Thyroid gland (tissue), 4 donors: ENCODE results near the gene MUC3A. TPM values are rescaled to one million over a fixed set of nuclear protein-coding genes. Genes with fewer than 3 reads are reported as not detected.
"Not testable (repeated sequence)": the region's sequence is repeated elsewhere in the genome, so short reads cannot be mapped to it uniquely, and the experiment has no call there.

Experiments
- DNase-seq, 2 donors: peaks; one replicate each; pipeline ENCODE4 v3.0.0-alpha.2; 2019
- H3K27ac ChIP-seq, 3 donors: fragments of 200-600 bp; sonication (generic); 1 replicate in 2 of 3; 2 replicates in 1 of 3; pipeline ENCODE4 v1.5.1; 2016 to 2019; ENCODE audit warnings: mild to moderate bottlenecking in 1 of 3, moderate library complexity in 1 of 3
- H3K27me3 ChIP-seq: fragments of 200-600 bp; sonication (generic); one replicate; pipeline ENCODE4 v1.5.1; 2019
- H3K36me3 ChIP-seq, 2 donors: fragments of 200-600 bp; sonication (generic); one replicate each; pipeline ENCODE4 v1.5.1; 2016 to 2019
- H3K4me1 ChIP-seq, 2 donors: fragments of 200-600 bp; sonication (generic); one replicate each; pipeline ENCODE4 v1.5.1; 2017 to 2019
- H3K4me3 ChIP-seq, 3 donors: fragments of 200-600 bp; sonication (generic); replicated peaks in 1 of 3; 1 replicate in 2 of 3; 2 replicates in 1 of 3; pipeline ENCODE4 v1.5.1; 2016; ENCODE audit warnings: mild to moderate bottlenecking in 1 of 3
- H3K9me3 ChIP-seq: fragments of 200-600 bp; sonication (generic); one replicate; pipeline ENCODE4 v1.5.1; 2017
- CTCF ChIP-seq, 6 experiments: fragments of 200-600 bp in 3 of 6; fragments of 450-650 bp in 3 of 6; sonication (generic) in 3 of 6; IDR thresholded peaks; one replicate each; pipeline ENCODE4 v1.5.1; 2016 to 2019; ENCODE audit warnings: antibody characterized with exemption in 6 of 6, mild to moderate bottlenecking in 2 of 6, inconsistent platforms in 1 of 6, moderate library complexity in 1 of 6
- POLR2A ChIP-seq, 2 donors: fragments of 450-650 bp; IDR thresholded peaks; one replicate each; pipeline ENCODE4 v1.6.1; 2017; ENCODE audit warnings: antibody characterized with exemption in 2 of 2, mild to moderate bottlenecking in 2 of 2, moderate library complexity in 1 of 2
- WGBS, 2 donors: methylation state at CpG; one replicate each; pipeline ENCODE4 v1.1.5; 2017; 5-methylcytosine and 5-hydroxymethylcytosine counted together
- intact Hi-C: fragments of 100-400 bp; cut with DNase I; formaldehyde crosslinking; loops from one replicate; pipeline ENCODE4 v1.15.1; 2023
- total RNA-seq, 4 donors: library from RNA; depleted of rRNA; stranded (reverse); fragments of >200 nt; gene quantifications; one replicate each; pipeline ENCODE4 v1.2.3, GENCODE V29; 2016

The MUC3A gene
- total RNA-seq, 4 donors from 2014 or later = under 0.01 to 0.29 (median 0.22) TPM

GRCh38 chr7:100929808-100930174 lies 19.5 kb upstream of the MUC3A start:
- Histone ChIP-seq H3K4me3 (no peak overlapping the region), H3K36me3 (no peaks in the 10 kb centered on the region), H3K27me3 (no peaks in the 10 kb centered on the region), H3K27ac (no peak overlapping the region), H3K9me3 (no peaks in the 10 kb centered on the region), H3K4me1 (no peaks in the 10 kb centered on the region)
- 85 to 100% methylated on average over 1 of the region's 1 CpG for WGBS, 2 donors
- intact Hi-C loops = no loop called here
- no peak for DNase-seq
- TF ChIP-seq POLR2A (IDR thresholded peaks at IDR 0.05) = no peak

GRCh38 chr7:100933734-100934133 lies 15.6 kb upstream of the MUC3A start:
- Histone ChIP-seq H3K4me1 (no peaks in the 10 kb centered on the region), H3K27me3 (no peaks in the 10 kb centered on the region), H3K9me3 (no peaks in the 10 kb centered on the region), H3K36me3 (no peaks in the 10 kb centered on the region), H3K27ac (no peak overlapping the region), H3K4me3 (no peak overlapping the region)
- TF ChIP-seq CTCF (IDR thresholded peaks at IDR 0.05) (no peak), POLR2A (IDR thresholded peaks at IDR 0.05) (no peak)
- intact Hi-C loops = no loop called here
- 53 to 72% methylated on average over 4 of the region's 4 CpGs for WGBS, 2 donors
- no peak for DNase-seq

GRCh38 chr7:100935381-100935780 lies 14.0 kb upstream of the MUC3A start:
- H3K36me3 ChIP-seq, H3K27ac ChIP-seq, intact Hi-C loops, H3K4me3 ChIP-seq, DNase-seq, H3K9me3 ChIP-seq, H3K27me3 ChIP-seq, H3K4me1 ChIP-seq: not testable (repeated sequence)
- 79 to 85% methylated on average over 2 of the region's 2 CpGs for WGBS, 2 donors

GRCh38 chr7:100936167-100936566 lies 13.2 kb upstream of the MUC3A start:
- H3K27ac ChIP-seq, intact Hi-C loops, H3K4me3 ChIP-seq, H3K36me3 ChIP-seq, H3K9me3 ChIP-seq, H3K4me1 ChIP-seq, H3K27me3 ChIP-seq, DNase-seq: not testable (repeated sequence)
- 85 to 93% methylated on average over 7 of the region's 7 CpGs for WGBS, 2 donors

GRCh38 chr7:100942045-100942774 lies 7.1 kb upstream of the MUC3A start:
- 77 to 80% methylated on average over 9 of the region's 9 CpGs for WGBS, 2 donors
- DNase-seq = no peak
- Histone ChIP-seq H3K4me3 (no peak overlapping the region), H3K27ac (no peak overlapping the region), H3K36me3 (no peaks in the 10 kb centered on the region), H3K4me1 (no peaks in the 10 kb centered on the region), H3K9me3 (no peaks in the 10 kb centered on the region), H3K27me3 (no peaks in the 10 kb centered on the region)
- TF ChIP-seq CTCF (IDR thresholded peaks at IDR 0.05) (no peak), POLR2A (IDR thresholded peaks at IDR 0.05) (no peak)
- intact Hi-C loops = no loop called here

- TF ChIP-seq CTCF (IDR thresholded peaks at IDR 0.05) (no peak), POLR2A (IDR thresholded peaks at IDR 0.05) (no peak)
- intact Hi-C loops = no loop called here
- Histone ChIP-seq H3K27ac (no peak overlapping the region), H3K4me1 (no peaks in the 10 kb centered on the region), H3K4me3 (no peak overlapping the region), H3K27me3 (no peaks in the 10 kb centered on the region), H3K36me3 (no peaks in the 10 kb centered on the region), H3K9me3 (no peaks in the 10 kb centered on the region)
- no peak for DNase-seq
- 62 to 71% methylated on average over 5 of the region's 5 CpGs for WGBS, 2 donors
Measured at GRCh38 chr7:100943693-100944092, 5.6 kb upstream of the MUC3A start.
